ENCODE data around the gene KPNA6. TPM values are rescaled to one million over a fixed set of nuclear protein-coding genes. Genes with fewer than 3 reads are reported as not detected.

Gene KPNA6
- polyA plus RNA-seq, 1 donor, result 39.9 TPM

DNA sequence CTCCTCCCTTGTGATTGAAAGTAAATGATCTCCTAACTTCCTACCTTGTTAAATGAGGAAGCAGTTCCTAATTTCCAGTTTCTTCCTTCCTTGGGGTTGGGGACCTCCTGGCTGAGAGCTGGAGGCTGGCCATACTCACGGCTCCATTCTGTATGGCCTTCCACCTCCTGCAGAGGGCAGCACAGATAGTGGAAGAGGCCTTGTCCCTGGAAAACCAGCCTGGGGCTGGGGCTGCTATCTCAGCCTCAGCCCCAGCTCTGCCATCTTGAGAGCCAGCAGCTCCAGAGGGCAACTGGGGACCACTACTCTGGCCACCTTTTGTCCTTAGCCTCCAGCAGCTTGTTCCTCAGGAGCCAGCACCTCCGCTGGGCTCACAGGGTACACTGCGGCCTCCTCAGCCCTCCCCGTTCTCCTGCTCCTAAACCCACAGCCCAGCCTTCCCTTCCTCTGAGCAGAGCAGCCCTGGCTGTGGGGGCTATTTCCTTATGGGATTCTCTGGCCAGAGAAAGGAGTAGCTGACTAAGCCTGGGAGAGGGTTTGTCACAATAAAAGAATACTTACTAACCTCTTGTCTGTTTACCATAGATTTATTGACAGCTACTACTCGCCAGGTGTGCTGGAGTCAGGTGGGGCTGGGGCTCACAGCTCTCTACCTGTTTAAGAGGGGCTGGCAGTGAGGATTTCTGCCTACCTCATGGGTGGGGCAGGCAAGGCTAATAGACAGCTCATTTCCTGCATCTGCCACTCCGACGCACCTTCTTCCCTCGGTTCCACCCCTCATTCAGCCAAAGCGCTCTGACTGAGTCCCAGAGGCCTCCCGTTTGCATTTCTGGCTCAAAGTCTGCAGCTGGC, 108.0 kb downstream of the KPNA6 start:
- DNase-seq, result peak; percentile 62

- DNase-seq, result no peak
These were observed 108.7 kb downstream of the KPNA6 start for GRCh38 chr1:32216566-32216965.

DNA sequence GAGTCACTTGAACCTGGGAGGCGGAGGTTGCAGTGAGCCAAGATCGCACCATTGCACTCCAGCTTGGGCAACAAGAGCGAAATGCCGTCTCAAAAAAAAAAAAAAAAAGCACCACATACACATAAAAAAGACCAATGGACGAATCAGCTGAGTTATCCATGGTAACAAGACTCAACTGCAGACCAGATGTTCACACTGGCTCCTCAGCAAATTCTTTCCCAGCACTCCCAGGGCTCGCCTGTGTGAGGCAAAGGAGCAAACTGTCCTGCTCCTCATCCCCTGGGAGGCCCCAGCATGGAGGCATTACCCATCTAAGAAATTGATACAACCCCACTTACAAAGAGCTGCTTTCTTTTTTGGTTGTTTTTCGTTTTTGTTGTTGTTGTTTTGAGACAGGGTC, 111.2 kb downstream of the KPNA6 start:
- no peak for DNase-seq

DNA sequence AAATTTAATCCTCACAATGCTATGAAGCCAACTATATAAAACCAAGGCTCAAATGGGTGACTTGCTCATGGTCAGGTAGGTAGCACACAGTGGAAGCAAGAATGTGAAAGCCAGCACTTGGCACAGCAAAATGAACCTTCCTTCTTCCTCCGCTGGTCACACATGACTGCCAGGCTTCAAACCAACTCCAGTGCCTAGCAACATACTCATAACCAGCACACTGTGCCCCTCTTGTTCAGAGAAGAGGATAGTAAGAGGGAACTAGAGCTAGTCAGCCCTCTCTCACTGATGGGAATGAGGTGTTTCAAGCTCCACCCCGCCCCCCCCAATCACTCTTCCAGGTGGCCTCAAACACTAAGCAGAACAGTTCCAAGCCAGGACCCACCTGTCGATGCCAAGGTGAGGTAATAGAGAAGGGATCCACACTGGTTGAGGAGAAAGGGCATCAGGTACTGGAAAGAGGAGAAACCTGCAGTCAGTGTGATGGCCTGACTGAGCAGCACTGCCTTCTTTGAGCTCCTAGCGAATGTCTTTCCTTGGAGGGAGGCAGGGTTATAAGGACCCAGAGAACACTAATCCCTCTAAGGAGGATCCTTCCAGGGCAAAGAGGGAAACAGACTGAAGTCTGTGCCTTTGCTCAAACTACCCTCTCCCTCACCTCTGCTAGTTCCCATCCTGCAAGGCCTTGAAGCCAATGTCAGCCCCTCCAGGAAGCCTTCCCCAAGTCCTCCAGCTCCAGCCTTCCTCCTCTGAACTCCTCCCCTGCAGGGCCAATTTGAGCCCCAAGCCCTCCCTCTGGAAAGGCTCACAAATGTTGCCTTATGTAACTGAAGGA, 113.1 kb downstream of the KPNA6 start:
- no peak for DNase-seq

- DNase-seq, result no peak
These were observed 113.7 kb downstream of the KPNA6 start for GRCh38 chr1:32221581-32221979.

DNA sequence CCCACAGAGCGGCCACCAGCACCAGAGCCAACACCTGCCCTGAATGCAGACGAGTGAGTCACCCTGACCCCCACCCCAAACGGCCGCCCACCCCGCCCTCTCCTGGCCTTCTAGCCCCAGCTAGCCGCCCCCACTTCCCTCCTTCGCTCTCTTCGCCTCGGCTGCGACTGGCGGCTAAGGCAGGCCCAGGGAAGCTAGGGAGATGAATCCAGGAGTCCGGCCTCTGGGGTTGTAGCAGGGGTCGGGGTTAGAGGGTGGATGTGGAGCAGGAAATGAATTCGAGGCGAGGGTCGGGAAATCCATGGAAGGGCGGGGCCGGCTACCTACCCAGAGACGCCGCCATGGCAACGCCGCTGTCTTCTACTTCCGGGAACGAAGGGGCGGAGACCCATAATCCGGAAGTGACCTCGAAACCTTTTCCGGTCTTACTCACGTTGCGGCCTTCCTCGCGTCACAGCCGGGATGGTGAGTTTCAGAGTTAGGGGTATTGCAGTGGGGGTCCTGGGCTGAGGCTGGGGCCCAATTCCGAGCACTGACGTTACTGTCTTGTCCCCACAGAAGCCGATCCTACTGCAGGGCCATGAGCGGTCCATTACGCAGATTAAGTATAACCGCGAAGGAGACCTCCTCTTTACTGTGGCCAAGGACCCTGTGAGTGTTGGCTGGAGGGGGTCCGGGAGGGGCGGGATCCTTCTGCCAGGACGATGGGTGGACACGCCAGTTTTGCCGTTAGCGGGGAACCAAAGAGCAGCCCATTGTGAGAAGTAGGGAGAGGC, 114.3 kb downstream of the KPNA6 start, which contains the start of the genes EIF3I and TMEM234:
Gene EIF3I (plus strand): TSS at position 428 of the 776 bp plus-strand sequence. CDS start 35 bp downstream, at position 463.
Gene TMEM234 (minus strand): TSS at position 374 of the 776 bp plus-strand sequence. CDS start 31 bp downstream, at position 343.
- DNase-seq, result peak; percentile 93

- DNase-seq, result no peak
These were observed 115.8 kb downstream of the KPNA6 start for GRCh38 chr1:32223683-32224082.

- DNase-seq, result no peak
These were observed 116.4 kb downstream of the KPNA6 start for GRCh38 chr1:32224285-32224684.

Other genes starting within 250 kb of the KPNA6 start
- gene PTP4A2, start 169.7 kb upstream of the KPNA6 start, polyA plus RNA-seq (ENCODE audit: insufficient read length), result 240 TPM
- 267 TPM for gene KHDRBS1, start 94.2 kb upstream of the KPNA6 start, polyA plus RNA-seq (ENCODE audit: insufficient read length)
- gene TMEM39B, start 35.1 kb upstream of the KPNA6 start, polyA plus RNA-seq (ENCODE audit: insufficient read length), result 19.8 TPM
- gene TXLNA, start 71.6 kb downstream of the KPNA6 start, polyA plus RNA-seq (ENCODE audit: insufficient read length), result 50.7 TPM
- 21.3 TPM for gene CCDC28B, start 92.5 kb downstream of the KPNA6 start, polyA plus RNA-seq (ENCODE audit: insufficient read length)
- 10.2 TPM for gene IQCC, start 97.6 kb downstream of the KPNA6 start, polyA plus RNA-seq (ENCODE audit: insufficient read length)
- 1.9 TPM for gene DCDC2B, start 101.0 kb downstream of the KPNA6 start, polyA plus RNA-seq (ENCODE audit: insufficient read length)
- 30.7 TPM for gene TMEM234, start 114.3 kb downstream of the KPNA6 start, polyA plus RNA-seq (ENCODE audit: insufficient read length)
- gene EIF3I, start 114.4 kb downstream of the KPNA6 start, polyA plus RNA-seq (ENCODE audit: insufficient read length), result 174 TPM
- gene FAM167B, start 139.2 kb downstream of the KPNA6 start, polyA plus RNA-seq (ENCODE audit: insufficient read length), result 5.8 TPM
- 5.2 TPM for gene LCK, start 143.2 kb downstream of the KPNA6 start, polyA plus RNA-seq (ENCODE audit: insufficient read length)
- gene HDAC1, start 184.0 kb downstream of the KPNA6 start, polyA plus RNA-seq (ENCODE audit: insufficient read length), result 216 TPM
- 388 TPM for gene MARCKSL1, start 228.2 kb downstream of the KPNA6 start, polyA plus RNA-seq (ENCODE audit: insufficient read length)